HG03432 (cell line): ENCODE measurements around the gene RPE65.
A peak's percentile ranks its signal among the peaks of the same experiment; 100 is the strongest.
"Not testable (repeated sequence)": the region's sequence is repeated elsewhere in the genome, so short reads cannot be mapped to it uniquely, and the experiment has no call there.

Experiments
- ATAC-seq: cut with Tn5 transposase; IDR thresholded peaks from one replicate; pipeline ENCODE4 v1.9.1; 2021; ENCODE audit warnings: mild to moderate bottlenecking, moderate library complexity; ENCODE audit not compliant: unreplicated experiment

RPE65 gene

GRCh38 chr1:68454534-68454933, 4.8 kb upstream of the RPE65 start:
- peak; percentile 76 for ATAC-seq

GRCh38 chr1:68453060-68453670, 3.4 kb upstream of the RPE65 start:
- no peak for ATAC-seq

DNA sequence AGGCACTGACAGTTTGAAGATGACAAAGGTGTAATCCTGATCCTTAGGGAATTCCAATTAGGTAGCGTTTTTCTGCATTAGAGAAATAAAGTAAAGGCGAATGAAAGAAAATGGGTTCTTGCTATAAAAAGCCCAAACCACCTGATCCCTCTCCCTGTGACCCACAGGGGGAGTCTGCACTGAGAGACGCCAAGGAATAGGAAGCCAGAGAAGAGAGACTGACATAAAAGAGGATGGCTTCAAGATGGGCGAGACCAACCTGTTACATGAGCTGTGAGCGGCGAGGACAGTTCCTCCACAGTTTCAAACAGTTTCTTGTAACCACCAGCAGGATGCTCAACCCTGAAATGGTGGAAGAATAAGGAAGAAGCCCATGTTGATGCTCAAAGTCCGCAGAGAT, 1.4 kb downstream of the RPE65 start:
- ATAC-seq: no peak

DNA sequence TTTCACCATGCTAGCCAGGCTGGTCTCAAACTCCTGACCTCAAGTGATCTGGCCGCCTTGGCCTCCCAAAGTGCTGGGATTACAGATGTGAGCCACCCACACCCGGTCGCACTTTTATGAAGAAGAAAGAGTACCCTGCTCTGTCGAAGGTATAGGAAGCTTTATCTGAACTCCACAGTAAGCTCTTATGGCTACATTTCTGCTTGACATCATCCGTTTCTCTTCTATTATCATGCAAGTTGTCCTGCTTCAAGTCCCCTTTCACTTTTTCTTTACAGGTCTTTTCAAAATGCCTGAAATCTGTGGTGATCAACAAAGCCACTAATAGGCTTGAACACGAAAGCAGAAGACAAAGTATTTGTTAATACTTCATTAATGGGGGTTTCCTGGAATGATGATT, 4.0 kb downstream of the RPE65 start:
- no peak for ATAC-seq

- peak; percentile 91 for ATAC-seq
Measured at GRCh38 chr1:68442822-68443556, 6.8 kb downstream of the RPE65 start.

GRCh38 chr1:68442006-68442405, 7.7 kb downstream of the RPE65 start:
- no peak for ATAC-seq

GRCh38 chr1:68438310-68438709, 11.4 kb downstream of the RPE65 start:
- ATAC-seq: no peak

DNA sequence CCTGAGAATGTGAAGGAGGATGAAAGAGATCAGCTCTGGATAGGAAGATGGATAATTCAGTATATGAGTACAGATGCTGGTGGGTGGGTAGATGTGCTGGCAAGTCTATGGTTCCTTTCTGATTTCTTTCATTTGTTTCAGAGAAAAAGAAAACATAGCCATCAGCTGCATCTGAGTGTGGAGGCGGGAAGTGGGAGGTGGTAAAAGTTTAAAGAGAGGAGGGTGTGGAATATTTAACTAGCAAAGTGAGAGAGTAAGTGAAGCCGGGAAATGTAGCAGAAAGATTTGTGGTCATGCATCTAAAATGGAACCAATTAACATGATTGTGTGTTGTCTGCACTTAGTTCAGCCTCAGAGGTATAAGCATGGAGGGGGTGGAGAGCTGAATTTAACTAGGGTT, 16.4 kb downstream of the RPE65 start:
- no peak for ATAC-seq

GRCh38 chr1:68431076-68431475, 18.7 kb downstream of the RPE65 start:
- no peak for ATAC-seq

DNA sequence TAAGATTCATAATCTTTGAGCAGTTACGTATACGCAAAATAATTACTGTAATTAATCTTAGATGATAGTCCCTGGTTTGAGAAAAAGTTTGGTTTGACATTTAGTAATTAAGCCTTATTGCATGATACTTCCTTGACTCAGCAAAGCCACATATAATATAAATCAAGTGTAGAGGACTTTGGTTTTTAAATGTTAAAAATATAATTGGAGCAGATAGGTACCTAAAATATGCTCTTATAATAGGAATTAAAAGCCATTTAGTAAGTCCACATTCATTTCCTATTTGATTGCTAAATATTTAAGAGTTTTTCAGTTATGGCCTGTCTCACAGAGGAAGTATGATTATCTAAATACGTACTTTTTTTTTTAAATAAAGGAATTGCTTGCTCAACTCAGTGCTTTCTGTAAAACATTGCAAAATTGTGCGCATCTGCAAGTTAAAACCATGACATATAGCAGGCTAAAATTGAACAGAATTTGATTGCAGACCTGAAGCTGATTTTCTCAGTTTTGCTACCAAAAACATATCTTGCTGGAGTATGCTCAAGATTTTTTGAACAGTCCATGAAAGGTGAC, 20.4 kb downstream of the RPE65 start:
- no peak for ATAC-seq

DNA sequence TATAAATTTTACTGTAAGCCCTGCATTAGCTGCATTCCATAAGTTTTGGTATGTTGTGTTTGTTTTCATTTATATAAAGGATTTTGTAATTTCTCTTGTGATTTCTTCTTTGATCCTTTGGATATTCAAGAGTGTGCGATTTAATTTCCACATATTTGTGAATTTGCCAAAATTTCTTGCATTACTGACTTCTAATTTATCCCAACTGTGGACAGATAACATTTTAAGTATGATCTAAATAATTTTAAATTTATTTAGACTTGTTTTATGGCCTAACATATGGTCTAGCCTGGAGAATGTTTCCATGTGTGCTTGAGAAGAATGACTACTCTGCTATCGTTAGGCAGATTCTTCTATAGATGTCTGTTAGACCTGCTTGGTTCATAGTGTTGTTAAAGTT, 23.2 kb downstream of the RPE65 start:
- no peak for ATAC-seq

- ATAC-seq: no peak
Measured at GRCh38 chr1:68421350-68421749, 28.4 kb downstream of the RPE65 start.

DNA sequence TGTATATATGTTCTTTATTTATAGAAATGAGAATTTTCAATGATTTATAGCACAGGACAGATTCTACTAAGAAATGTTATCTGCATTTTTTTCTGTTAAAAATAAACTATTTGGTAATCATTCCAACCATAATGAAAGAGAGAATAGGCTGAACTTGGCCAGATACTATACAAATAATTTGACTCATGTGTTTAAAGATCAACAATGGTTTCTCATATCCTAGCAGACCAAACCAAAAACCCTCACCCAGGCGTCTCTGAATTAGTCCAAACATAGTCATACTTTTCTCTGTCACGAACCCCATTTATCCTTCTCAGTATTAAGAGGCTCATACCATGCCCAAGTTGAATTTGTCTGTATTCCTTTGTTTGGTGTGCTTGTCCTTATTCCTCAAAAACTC, 40.3 kb downstream of the RPE65 start:
- no peak for ATAC-seq

DNA sequence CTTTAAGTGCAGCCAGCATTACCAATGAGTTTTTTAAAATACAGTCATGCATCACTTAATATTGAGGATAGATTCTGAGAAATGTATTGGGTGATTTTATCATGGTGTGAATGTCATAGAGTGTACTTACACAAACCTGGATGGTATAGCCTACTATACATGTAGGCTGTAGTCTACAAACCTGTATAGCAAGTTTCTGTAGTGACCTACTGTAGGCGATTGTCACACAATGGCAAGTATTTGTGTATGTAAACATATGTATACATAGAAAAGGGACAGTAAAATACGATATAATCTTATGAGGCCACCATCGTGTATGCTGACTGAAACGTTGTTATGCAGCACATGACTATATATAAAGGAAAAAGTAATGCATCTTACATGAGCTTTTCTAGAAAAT, 48.2 kb downstream of the RPE65 start:
- ATAC-seq: no peak

DNA sequence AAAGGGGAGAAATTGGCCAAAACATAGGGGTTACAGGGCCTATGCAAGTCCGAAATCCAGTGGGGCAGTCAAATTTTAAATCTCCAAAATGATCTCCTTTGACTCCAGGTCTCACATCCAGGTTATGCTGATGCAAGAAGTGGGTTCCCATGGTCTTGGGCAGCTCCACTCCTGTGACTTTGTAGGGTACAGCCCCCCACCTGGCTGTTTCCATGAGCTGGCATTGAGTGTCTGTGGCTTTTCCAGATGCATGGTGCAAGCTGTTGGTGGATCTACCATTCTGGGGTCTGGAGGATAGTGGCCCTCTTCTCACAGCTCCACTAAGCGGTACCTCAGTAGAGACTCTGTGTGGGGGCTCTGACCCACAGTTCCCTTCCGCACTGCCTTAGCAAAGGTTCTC, 54.2 kb downstream of the RPE65 start:
- not testable (repeated sequence) for ATAC-seq

GRCh38 chr1:68392474-68392873, 57.3 kb downstream of the RPE65 start:
- ATAC-seq: not testable (repeated sequence)

GRCh38 chr1:68385798-68386524, 63.8 kb downstream of the RPE65 start:
- ATAC-seq: not testable (repeated sequence)

GRCh38 chr1:68384872-68385411, 64.8 kb downstream of the RPE65 start:
- ATAC-seq: no peak

DNA sequence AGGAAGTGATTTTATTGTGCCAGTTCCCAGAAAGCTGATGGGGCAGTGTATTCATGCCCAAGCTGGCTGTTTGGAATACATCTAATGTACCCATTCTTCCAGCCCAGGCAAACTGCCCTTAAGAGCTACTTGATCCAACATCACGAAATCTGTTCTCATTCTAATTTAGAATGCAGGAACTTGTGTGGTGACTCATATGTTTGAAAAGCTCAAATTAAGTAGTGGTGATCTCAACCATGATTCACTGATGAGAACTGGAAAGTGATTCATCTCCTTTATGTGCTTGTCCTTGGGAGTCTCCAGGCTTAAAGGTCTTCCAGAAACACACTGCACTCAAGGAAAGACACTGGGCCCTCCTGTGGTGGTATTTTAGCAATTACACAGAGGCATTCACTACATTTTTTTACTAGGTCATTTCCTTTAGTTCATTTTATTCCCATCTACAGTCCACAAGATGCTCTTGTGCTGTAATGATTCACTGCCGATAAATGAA, 65.4 kb downstream of the RPE65 start:
- no peak for ATAC-seq

- ATAC-seq: no peak
Measured at GRCh38 chr1:68383092-68383491, 66.7 kb downstream of the RPE65 start.

DNA sequence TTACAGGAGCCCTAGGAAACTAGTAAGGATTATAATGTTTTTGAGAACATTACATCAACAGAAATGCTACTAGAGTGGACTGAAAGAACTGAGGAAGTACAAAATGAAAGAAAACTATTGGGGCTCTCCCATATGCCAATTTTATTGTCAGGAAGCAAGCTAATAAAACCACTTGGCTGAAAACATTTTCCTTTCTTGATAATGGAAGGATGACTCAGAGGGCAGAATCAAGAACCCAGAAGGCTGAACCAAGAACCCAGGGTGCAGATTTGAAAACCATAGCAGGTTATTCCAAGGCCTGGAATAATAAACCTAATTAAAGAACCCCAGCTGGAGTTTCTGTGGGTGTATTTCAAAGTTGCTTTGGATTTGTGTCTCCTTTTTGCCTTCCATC, 70.7 kb downstream of the RPE65 start:
- no peak for ATAC-seq
